SK-N-SH (cell line): ENCODE measurements around the gene CCDC81.

ENCODE experiments used
- ELF1 ChIP-seq: IDR thresholded peaks from 2 replicates; pipeline ENCODE4 v1.4.0; 2012
- POLR2AphosphoS5 ChIP-seq: IDR thresholded peaks from 2 replicates; pipeline ENCODE4 v1.6.1; 2012; ENCODE audit warnings: low read depth, low read length
- TAF1 ChIP-seq: IDR thresholded peaks from 2 replicates; pipeline ENCODE4 v1.6.1; 2012; ENCODE audit warnings: low read depth, mild to moderate bottlenecking, low read length, moderate library complexity, borderline replicate concordance
- YY1 ChIP-seq: IDR thresholded peaks from 2 replicates; pipeline ENCODE4 v1.4.0; 2012; ENCODE audit warnings: low read depth, mild to moderate bottlenecking
- TF ChIP-seq, protein P1 (sequence below): fragments of 200-600 bp; sonication (generic); IDR thresholded peaks from 2 replicates; pipeline ENCODE4 v1.6.1; 2017; ENCODE audit warnings: antibody characterized with exemption, mild to moderate bottlenecking, moderate library complexity
- TF ChIP-seq, protein P2 (sequence below): IDR thresholded peaks from 2 replicates; pipeline ENCODE4 v1.6.1; 2012; ENCODE audit warnings: mild to moderate bottlenecking, low read depth, low read length, moderate library complexity
- TF ChIP-seq, protein P3 (sequence below): IDR thresholded peaks from 2 replicates; pipeline ENCODE4 v1.4.0; 2012; ENCODE audit warnings: low read depth

DNA sequence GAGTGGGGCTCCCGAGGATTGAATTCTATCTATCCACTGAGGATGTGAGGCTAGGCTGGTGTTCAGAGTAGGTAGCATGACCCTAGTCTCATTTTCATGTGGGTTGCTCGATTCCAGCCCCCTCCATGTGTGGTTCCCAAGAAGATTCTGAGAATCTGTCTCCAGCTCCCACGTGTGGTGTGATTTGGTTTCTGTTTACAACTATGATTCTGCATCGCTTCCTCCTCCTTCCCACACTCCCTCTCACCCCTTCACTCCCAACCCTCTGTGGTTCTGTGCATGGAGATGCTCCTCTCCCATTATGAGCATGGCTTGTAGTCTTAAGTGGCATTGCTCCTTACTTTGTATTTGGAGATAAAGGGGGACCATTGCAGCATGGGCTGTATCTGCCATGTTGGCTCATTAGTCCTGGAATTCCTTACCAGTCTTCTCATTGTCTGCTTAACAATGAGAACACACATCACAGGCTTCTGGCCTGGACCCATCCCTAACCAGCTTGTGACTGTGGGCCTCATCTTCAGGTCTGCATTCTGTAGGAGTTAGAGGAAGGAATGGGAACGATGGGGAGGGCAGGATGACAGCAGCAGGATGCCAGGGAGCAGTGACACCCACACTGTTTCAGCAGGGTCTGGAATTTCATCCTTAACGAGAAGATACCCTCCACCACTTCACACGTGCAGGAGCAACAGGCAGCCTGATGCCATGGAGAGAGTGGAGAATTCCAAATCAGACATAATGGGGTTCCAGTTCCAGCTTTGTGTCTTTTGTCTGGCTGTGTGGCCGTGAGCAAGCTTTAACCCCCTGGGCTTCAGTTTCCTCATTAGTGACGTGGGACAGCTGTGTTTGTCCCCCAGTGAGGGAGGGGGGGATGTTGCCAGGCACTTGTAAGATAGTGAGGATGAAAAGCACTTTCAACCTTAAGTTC, 86.0 kb downstream of the CCDC81 start:
- TF ChIP-seq, protein P1, sequence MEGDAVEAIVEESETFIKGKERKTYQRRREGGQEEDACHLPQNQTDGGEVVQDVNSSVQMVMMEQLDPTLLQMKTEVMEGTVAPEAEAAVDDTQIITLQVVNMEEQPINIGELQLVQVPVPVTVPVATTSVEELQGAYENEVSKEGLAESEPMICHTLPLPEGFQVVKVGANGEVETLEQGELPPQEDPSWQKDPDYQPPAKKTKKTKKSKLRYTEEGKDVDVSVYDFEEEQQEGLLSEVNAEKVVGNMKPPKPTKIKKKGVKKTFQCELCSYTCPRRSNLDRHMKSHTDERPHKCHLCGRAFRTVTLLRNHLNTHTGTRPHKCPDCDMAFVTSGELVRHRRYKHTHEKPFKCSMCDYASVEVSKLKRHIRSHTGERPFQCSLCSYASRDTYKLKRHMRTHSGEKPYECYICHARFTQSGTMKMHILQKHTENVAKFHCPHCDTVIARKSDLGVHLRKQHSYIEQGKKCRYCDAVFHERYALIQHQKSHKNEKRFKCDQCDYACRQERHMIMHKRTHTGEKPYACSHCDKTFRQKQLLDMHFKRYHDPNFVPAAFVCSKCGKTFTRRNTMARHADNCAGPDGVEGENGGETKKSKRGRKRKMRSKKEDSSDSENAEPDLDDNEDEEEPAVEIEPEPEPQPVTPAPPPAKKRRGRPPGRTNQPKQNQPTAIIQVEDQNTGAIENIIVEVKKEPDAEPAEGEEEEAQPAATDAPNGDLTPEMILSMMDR = no peak
- no peak for TF ChIP-seq TAF1
- TF ChIP-seq ELF1 = no peak
- TF ChIP-seq, protein P2, sequence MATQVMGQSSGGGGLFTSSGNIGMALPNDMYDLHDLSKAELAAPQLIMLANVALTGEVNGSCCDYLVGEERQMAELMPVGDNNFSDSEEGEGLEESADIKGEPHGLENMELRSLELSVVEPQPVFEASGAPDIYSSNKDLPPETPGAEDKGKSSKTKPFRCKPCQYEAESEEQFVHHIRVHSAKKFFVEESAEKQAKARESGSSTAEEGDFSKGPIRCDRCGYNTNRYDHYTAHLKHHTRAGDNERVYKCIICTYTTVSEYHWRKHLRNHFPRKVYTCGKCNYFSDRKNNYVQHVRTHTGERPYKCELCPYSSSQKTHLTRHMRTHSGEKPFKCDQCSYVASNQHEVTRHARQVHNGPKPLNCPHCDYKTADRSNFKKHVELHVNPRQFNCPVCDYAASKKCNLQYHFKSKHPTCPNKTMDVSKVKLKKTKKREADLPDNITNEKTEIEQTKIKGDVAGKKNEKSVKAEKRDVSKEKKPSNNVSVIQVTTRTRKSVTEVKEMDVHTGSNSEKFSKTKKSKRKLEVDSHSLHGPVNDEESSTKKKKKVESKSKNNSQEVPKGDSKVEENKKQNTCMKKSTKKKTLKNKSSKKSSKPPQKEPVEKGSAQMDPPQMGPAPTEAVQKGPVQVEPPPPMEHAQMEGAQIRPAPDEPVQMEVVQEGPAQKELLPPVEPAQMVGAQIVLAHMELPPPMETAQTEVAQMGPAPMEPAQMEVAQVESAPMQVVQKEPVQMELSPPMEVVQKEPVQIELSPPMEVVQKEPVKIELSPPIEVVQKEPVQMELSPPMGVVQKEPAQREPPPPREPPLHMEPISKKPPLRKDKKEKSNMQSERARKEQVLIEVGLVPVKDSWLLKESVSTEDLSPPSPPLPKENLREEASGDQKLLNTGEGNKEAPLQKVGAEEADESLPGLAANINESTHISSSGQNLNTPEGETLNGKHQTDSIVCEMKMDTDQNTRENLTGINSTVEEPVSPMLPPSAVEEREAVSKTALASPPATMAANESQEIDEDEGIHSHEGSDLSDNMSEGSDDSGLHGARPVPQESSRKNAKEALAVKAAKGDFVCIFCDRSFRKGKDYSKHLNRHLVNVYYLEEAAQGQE = no peak
- TF ChIP-seq POLR2AphosphoS5 = no peak
- TF ChIP-seq, protein P3, sequence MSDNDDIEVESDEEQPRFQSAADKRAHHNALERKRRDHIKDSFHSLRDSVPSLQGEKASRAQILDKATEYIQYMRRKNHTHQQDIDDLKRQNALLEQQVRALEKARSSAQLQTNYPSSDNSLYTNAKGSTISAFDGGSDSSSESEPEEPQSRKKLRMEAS = no peak
- TF ChIP-seq YY1 = no peak
